Measurements from ENCODE around the gene WDFY2.
"Not testable (repeated sequence)": the region's sequence is repeated elsewhere in the genome, so short reads cannot be mapped to it uniquely, and the experiment has no call there.

The WDFY2 gene

DNA sequence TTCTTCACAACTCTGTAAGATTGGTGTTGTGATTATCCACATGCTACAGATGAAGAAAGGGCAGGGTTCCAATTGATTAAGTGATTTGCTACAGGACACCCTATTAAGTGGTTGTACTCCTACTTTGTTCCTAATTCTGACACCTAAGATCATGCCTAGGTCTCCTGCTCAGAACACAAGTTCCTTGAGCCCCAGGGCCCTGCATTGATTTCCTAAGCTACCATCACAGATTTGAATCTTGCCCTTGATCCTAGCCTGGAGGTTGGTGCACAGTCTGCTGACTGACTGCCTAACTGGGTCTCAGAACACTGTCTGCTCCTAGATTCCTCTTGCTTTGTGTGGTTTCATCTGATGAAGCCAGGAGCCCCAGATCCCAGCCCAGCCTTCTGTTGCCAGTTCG, 19.6 kb upstream of the WDFY2 start:
- no peak for DNase-seq

DNA sequence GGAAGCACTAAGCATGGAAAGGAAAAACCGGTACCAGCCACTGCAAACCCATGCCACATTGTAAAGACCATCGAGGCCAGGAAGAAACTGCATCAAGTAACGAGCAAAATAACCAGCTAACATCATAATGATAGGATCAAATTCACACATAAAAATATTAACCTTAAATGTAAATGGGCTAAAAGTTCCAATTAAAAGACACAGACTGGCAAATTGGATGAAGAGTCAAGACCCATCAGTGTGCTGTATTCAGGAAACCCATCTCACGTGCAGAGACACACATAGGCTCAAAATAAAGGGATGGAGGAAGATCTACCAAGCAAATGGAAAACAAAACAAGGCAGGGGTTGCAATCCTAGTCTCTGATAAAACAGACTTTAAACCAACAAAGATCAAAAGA, 15.3 kb upstream of the WDFY2 start:
- DNase-seq, result not testable (repeated sequence)

DNA sequence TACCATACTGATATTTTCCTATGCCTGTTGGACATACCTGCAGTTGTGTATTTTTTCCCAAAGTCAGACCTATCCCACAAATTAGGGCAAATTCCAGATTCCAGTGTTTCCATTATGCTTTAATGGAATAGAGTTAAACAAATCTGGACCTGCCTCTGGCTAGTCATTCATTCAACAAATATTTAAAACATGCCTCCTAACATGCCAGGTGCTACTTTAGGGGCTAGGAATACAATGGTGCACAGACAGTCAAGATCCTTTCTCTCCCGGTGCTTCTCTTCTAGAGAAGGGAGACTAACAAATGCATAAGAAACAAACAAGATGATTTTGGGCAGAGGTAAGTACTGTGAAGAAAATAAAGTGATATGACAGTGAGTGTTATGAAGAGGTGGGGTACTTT, 7.5 kb upstream of the WDFY2 start:
- no peak for DNase-seq

DNA sequence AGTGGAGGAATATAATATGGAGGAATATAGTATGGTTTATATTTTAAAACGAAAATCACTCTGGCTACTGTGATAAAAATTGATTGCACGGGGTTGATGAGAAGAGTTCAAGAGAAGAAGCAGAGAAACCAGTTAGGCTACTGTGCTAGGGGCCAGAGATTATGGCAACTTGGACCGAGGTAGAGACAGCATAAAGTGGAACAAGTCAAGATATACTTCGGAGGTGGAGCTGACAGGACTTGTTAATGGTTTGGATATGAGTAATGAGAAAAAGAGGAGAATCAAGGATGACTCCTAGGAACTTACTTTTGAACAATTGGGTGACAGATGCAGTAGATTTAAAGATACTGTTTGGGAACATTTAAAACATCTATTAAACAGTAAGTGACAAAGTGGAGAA, 6.6 kb upstream of the WDFY2 start:
- no peak for DNase-seq

DNA sequence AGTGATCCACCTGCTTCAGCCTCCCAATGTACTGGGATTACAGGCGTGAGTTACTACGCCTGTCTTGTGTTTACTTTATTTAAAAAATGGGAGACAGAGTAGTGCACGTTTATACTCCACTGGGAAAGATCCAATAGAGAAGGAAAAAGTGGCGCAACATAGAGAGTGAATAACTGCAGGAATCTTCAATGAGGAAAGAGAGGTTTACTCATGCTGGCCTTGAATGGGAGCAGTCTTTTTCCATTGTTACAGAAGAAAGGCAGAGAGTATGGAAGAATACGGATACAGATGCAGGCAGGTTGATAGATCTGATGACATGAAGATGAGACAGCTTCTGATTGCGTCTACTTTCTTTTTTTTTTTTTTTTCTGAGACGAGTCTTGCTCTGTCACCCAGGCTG, 4.6 kb upstream of the WDFY2 start:
- no peak for DNase-seq

DNA sequence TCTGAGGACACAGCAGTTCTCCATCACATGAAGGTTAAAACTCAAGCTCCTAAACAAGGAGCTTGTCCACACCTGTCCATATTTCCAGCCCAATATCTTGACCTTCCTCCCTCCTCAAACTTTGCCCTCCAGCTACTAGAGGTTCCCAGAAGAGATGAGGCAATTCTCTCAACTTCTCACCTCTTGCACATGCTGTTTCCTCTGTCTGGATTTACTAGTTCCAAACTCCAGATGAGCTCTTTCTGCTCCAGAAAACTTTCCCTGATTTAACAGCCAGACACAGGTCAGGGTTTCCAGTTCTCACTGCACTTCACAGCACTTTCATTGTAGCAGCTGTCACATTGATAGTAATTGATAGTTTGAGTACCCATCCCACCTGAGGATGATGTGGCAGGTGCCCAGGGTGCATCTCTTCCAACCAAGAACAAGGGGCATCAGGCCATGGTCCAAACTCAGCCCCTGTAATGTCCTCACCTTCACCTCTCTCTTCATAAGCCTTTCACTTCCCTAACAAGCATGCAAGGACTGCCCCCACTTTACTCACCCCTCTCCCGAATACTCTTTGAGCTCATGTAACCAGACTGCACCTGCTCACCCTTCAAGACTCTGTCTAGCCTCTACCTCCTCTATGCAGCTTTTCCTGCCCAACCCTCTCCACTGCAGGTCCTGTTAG, 3.0 kb upstream of the WDFY2 start:
- DNase-seq, result no peak

DNA sequence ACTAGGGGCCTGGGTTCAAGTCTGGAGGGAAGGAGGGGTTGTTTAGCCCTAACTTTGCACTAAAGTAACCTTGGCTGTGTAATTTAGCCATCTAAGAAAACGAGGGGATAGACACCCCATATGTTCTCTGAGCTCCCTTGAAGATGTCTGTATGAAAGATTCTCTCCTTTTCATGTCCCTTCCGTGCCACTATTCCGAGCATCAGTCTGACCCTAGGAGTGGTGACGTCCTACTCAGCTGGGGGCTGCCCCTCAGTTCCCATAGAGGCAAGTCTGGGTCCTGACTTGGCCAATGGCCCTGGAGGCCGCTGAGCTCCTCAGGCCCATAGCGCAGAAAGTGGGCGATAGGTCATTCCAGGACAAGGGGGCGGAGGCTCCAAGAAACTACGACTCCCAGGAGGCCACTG, 790 bp upstream of the WDFY2 start:
- no peak for DNase-seq

DNA sequence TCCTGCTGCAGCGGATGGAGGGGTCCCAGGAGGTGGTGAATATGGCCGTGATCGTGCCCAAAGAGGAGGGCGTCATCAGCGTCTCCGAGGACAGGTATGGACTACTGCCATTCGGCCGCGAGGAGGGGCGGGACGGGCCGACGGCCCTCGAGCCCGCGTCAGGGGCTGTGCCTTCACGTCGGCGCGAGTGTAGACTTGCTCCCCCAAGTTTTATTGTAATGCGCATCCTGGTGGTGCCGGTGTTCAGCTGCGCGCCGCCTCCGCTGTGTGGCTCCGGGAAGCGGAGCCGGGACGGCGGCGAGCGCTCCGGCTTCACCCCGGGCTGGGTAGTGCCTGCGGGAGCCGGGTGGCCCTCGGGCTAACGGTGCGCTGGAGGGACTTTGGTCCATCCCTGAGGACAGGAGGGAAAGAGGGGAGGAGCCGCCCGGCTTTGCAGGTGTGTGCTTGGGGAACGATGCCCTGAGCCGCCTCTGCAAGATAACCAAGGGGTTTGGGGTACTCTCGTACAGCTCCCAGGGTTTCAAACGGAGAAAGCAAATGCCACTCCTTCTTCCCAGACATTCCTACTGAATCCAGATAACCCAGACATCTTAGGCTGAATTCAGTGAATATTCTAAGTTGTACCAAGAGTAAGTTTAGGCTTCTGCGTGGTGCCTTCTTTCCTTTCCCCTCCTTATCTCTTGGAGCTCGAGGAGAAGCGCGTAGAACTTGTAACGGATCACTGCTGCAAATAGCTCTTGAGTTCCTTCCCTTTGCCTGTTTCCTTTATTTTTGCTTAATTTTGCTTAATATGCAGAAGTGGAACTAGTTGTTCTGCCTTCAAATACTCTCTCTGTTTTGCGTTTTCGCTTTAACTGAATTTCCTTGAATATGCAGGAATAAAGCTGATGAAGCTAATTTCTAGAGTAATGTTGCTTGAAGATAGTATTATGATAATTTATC, 740 bp downstream of the WDFY2 start:
- peak; percentile 75 for DNase-seq

DNA sequence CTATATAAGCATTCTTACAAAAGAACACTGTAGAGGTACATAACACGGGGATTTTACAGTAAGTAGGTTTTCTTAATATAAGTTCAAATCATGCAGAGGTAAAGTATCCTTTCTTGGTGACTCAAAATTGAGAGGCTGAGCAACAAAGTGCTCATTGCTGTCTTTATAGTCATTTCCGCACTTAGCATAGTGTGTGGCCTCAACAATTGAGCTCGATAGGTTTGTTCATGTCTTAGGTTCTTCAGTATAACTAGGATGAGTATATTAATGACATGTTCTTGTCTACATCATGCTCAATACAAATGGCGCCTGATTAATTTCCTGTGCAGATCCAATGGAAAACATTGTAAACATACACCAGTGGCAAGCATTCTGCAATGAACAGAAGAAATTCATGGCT, 1.4 kb downstream of the WDFY2 start:
- DNase-seq, result peak; percentile 9

DNA sequence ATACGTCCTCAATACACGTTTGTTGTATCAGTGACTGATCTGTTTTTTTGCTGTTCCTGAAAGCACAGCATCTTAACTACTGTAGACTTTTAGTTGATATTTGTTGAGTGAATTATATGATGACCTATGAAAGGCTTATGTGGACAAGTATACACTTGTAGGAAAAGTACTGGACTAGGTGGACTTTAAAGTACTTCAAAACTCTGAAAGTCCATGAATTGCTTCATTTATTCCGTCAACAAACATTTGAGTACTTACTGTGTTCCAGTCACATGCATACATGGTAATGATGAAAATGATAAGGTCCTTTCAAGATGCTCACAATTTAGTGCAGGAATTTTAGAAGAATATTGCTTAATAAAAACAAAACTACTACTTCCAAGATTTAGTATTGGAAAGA, 3.1 kb downstream of the WDFY2 start:
- DNase-seq, result no peak

DNA sequence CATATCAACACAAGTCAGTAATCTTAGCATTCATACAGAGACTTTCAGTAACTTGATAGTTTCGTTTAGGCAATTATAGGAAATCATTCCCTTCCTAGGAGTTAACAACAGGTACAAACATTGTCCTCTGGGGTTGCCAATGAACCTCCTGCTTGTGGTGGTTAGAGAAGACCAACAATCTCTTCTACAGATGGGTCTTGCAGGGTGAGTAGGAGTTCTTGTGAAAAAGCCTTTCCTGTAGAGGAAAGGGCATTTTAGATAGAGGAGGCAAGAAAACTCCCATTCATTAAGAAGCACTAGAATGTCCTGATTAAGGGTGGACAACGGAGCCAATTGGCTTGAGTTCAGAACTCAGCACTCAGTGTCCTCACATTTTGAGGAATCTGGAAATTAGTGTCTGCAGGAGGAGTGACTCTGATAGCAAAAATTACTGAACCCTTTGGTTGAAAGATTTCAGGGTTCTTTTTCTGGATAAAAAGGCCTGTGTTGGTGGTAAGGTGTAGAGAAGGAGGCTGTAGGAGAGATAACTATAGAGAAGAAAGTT, 4.2 kb downstream of the WDFY2 start:
- no peak for DNase-seq

DNA sequence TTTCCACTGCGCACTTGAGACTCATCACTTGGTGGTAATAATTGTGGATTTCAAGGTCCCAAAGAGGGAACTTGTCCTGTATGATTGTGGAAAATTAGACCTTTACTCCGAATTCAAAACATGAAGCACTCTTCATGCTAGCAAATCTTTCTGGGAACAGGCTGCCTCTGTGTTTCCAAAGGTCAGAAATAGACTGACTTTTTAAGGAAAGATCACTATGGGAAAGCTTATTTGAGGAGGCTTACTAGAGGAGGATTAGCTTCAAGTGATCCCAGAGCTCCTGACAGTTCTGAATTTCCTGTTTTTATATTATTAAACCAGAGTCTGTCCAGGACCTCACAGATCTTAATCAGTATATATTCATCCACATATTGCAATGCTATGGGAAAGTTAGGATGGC, 5.5 kb downstream of the WDFY2 start:
- no peak for DNase-seq

DNA sequence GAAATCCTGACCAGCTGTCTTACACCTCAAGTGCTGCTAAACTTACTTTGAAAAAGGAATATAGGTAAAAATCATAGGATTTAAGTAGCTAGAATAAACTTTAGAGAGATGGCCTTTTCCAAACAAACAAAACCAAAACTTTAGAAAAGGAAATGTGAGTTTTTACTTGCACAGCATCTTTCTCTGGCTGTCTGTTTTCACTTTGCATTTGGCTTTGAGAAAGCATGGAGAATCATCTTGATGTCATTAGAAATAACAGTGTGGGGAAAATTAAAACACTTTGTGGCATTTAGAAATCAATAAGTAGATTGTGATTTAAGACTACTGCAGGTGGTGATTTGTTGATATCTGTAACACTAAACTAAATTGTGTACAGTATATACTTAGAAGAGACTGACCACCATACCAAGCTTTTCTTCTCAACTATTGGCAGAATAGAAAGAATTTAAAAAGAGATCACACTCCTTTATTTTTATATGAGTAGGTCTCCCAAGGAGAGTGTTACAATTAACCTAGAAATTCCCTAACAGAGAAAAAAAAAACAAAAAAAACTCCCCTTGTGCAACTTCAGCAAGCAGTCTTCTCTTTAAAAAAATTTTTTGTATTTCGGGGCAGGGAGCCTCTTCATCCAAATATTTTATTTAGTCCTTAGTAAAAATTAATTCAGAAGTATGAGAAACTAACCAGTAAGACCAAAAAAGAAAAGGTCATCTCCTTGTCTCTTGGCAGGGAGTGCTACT, 6.1 kb downstream of the WDFY2 start:
- no peak for DNase-seq

DNA sequence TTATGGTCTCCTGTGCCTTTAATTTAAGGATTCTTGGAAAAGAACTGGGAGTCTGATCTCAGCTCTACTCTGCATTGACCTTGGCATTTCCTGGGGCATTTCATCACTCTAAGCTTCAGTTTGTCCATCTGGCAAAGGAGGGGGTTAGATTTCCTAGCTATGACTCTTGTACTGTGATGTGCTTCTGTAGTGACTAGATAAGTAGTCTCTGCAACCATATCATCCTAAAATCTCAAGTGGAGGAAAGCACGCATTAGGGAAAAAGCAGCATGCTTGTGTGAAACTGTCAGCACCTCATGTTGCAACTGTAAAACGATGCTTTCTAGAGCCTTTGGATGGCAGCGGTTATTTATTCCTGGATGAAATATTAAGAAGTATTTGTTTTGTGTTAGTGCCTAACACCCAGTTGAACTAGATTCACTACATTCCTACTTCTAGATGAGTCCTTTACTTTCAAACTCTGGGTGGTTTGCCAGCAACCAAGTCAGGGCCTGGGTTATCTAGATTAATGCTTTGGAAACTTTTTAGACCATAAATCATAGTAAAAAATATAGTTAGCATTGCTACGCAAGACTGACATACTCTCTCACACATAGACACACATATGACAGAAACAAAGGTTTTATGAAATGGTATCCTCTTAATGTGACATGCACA, 6.8 kb downstream of the WDFY2 start:
- DNase-seq, result no peak

DNA sequence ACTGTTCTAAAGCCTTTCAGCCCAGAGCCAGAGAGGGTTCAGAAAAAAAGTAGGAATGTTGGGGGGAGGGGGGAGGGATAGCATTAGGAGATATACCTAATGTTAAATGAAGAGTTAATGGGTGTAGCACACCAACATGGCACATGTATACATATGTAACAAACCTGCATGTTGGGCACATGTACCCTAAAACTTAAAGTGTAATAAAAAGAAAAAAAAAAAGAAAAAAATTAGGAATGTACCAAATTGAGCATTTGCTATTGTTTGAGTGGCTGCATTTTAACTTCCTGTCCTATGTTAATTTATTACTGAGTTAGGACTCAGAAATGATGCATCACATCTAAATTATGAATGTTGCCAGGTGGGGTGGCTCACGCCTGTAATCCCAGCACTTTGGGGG, 7.7 kb downstream of the WDFY2 start:
- not testable (repeated sequence) for DNase-seq

DNA sequence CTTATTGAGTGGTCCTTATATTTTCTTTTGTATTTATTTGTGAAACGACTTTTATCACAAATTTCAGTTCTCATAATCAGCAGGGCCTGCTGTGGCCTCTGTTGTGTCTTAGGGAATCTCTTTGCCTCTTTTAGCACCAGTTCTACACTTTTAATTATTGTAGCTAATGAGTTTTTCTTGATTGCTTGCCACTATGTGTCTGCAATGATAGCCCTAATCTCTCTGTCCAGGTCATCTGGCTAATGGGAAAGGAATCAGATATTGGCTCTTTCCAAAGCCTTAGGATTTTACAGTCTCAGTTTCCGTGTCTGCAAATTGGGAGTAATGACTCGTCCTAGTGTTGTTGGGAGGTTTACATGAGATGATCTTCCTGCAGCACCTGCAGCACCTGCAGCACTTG, 10.2 kb downstream of the WDFY2 start:
- DNase-seq, result no peak

DNA sequence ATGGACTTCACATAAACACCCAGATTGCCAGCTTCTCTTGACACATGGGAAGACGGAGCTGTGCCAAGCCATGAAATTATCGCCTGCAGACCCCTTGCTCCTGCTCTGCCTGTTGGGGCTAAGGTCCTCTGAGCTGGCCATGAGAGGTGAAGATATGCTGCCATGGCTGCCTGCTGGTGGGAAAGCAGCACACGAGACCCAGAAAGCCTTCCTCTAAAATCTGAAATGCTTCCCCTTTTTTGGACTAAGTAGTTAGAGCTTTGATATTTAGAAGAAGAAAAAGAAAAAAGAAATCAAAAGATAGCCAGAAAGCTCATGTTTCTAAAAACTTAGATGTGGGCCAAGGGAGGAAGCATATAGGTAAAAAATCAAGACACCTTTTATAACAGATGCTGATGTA, 11.2 kb downstream of the WDFY2 start:
- DNase-seq, result no peak

DNA sequence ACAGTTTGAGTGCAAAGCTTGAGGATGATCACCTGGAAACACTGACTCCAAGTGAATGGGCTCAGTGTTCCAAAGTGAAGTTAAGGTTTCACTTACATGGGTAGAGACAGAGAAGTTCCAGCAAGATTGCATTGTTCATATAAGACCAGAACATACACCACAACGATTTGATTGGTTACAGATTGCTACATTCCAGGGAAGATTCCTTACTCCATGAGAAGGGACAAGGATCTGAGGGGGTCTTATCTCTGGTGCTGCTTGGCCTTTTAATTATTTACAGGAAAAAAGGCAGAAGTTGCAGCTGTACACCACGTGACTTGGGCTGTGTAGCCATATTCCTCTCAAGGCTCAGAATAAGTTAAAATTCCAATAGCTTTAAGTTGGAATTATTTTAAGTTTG, 12.3 kb downstream of the WDFY2 start:
- no peak for DNase-seq

DNA sequence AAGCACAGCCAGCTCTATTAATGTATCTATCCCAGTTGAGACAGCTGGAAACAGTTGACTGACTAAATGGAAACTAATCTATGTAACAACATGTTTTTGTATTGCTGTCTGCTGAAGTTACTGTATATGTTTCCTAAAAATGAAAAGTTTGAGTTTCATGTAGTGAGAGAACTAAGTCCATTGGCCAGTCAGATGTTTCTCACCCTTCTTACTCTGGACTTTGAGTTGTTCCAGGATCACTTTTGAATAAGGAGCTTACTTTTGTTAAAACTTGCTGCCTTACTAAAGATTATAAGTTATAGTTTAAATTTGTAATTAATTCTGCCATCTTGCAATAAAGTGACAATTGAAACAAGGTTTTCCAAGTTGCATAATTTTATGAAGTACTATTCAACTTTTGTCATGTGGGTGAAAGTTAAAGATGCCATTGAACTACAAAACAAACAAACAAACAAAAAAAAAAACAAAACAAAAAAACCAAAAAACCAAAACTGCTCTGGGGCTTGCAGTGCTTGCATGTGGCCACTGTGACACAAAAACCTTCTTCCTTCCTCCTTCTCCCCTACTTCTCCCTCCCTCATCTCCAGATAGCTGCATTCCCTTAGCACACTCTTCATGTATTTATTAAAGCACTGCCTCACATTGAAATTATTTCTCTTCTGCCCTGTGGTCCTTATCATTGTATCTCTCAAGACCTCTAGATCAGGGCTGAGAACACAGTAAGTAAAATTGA, 15.3 kb downstream of the WDFY2 start:
- no peak for DNase-seq

DNA sequence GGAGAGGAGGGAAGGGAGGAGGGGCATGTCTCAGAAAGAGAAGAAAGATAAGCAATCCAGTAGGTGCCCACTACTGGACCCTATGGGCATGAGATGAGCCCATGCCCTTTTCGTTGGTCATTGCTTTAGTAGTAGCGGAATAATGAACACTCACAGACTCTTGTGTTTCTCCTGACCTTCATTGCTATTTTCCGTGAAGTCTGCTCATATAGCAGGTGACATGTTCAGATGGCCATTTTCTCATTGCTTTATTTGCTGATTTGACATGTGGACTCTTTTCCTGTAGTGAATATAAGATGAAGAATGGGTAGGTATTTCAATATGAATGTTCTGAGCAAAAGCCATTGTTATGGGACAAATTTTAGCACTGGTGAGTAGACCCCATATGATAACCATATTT, 16.4 kb downstream of the WDFY2 start:
- DNase-seq, result no peak

DNA sequence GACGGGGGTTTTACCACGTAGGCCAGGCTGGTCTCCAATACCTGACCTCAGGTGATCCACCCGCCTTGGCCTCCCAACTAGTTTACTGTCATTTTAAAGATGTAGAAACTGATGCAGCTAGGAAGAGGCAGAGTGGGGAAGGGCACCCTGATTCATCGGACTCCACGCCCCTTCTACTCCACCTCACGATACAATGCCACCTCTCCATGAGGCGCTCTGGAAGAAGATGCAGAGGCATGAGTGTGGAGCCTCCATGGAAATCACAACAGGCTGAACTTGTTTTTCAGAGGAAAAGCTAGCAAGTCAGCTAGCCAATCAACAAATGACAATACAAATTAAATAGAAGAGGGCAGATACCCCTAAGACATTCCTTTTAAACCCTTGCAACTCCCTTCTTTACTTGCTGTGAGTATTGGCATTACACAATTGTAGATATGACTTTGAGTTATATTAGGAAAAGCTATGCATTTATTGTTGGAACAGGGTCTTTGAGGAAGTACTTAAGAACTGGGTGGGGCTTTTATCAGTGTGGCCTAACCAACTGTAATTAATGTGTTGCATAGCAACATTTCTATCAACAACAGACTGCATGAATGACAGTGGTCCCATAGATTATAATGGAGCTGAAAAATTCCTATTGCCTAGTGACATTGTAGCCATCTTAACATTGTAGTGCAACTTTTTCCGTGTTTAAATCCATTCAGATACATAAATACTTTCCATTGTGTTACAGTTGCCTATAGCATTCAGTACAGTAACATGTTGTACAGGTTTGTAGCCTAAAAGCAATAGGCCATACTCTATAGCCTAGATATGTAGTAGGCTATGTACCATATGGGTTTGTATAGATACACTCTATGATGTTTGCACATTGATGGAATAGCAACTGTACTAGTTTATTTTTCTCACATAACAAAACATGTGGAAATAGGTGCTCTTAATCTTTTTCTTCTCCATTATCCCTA, 17.6 kb downstream of the WDFY2 start:
- DNase-seq, result no peak

Data from CD4-positive, alpha-beta T cell treated with Interleukin-17A for 4 hours (primary cell).